Colonic mucosa (tissue), 4 donors: ENCODE measurements around the gene MYOCD. TPM values are rescaled to one million over a fixed set of nuclear protein-coding genes. Genes with fewer than 3 reads are reported as not detected.

Experiments
- DNase-seq: peaks from one replicate; pipeline ENCODE4 v3.0.0-alpha.2; 2020
- H3K27ac ChIP-seq: fragments of 200-600 bp; one replicate; pipeline ENCODE4 v1.8.0; 2021
- H3K27me3 ChIP-seq: fragments of 200-600 bp; one replicate; pipeline ENCODE4 v1.8.0; 2021
- H3K36me3 ChIP-seq: fragments of 200-600 bp; one replicate; pipeline ENCODE4 v1.8.0; 2021
- H3K4me1 ChIP-seq: fragments of 200-600 bp; one replicate; pipeline ENCODE4 v1.8.0; 2021; ENCODE audit warnings: mild to moderate bottlenecking
- H3K4me3 ChIP-seq: fragments of 200-600 bp; one replicate; pipeline ENCODE4 v1.8.0; 2021
- H3K9ac ChIP-seq, 2 donors: one replicate each; pipeline ENCODE4 v1.7.0; 2013; ENCODE audit warnings: control low read depth in 2 of 2, low read depth in 2 of 2, low read length in 2 of 2
- H3K9me3 ChIP-seq: fragments of 200-600 bp; one replicate; pipeline ENCODE4 v1.8.0; 2021
- intact Hi-C: fragments of 100-400 bp; cut with DNase I; formaldehyde crosslinking; loops from one replicate; pipeline ENCODE4 v1.14.1; 2022
- total RNA-seq, 2 donors: library from RNA; stranded (reverse); fragmentation: NEBNext Ultra II Directional in 1 of 2; extraction: Animal tissue kit (Norgen Biotek cat#: 25700) in 1 of 2; gene quantifications; one replicate each; pipeline ENCODE4 v1.2.1, GENCODE V29; 2021
- TF ChIP-seq, protein P1 (sequence below): fragments of 200-600 bp; IDR thresholded peaks from one replicate; pipeline ENCODE4 v1.8.0; 2022; ENCODE audit warnings: antibody characterized with exemption, mild to moderate bottlenecking
- donor health status: healthy.
- donor health status: DM: no; HTN: no; CAD: no.
- donor health status: DM: no; HTN: no; CAD: no.

The MYOCD gene
- total RNA-seq, 2 donors from 2014 or later = 1.1 to 20.5 TPM

DNA sequence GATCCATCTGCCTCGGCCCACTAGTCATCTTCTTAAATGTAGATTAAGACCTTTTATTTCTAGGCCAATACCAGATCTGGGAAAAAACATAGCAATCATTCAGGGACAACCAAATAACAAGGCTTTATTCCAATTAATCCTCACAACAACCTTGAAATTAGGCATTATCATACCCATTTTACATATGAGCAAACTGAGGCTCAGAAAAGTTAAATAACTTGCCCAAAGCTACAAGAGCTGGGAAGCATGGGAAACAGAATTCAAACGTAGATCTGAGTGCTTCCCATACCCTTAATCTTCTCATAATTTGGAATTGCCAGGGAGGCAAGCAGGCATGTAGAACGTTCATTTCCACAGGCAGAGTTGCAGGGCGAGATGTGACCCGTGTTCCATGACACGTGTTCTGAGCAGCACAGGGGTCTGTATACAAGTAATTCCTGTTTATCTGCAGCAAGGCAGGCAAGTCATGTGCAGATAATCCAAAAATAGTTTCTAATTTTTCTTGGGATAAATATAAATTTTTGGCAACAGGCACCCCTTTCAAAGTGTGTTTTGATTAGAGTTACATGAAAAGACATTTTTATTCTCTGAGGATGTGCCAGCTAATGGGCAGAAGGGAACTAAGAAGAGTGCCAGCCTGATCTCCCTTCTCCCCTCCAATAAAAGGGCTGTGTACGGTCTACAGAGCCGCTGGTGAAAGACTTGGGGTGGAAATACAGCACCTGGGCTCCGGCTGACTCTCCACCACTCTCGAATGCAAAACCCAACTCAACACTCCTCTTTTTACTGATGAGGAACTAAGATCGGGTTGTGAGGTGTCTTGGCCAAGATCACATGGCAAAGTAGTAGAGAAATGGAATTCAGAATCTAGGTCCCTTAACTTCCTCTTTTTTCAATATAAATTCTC is 27.7 kb upstream of the MYOCD start:
- Histone ChIP-seq H3K36me3 (no peaks in the 10 kb centered on the region), H3K4me3 (no peak overlapping the region), H3K4me1 (no peaks in the 10 kb centered on the region), H3K27me3 (no peaks in the 10 kb centered on the region), H3K9ac (no peak overlapping the region), H3K27ac (no peak overlapping the region), H3K9me3 (no peaks in the 10 kb centered on the region)
- intact Hi-C loops = no loop called here
- no peak for DNase-seq
- TF ChIP-seq, protein P1, sequence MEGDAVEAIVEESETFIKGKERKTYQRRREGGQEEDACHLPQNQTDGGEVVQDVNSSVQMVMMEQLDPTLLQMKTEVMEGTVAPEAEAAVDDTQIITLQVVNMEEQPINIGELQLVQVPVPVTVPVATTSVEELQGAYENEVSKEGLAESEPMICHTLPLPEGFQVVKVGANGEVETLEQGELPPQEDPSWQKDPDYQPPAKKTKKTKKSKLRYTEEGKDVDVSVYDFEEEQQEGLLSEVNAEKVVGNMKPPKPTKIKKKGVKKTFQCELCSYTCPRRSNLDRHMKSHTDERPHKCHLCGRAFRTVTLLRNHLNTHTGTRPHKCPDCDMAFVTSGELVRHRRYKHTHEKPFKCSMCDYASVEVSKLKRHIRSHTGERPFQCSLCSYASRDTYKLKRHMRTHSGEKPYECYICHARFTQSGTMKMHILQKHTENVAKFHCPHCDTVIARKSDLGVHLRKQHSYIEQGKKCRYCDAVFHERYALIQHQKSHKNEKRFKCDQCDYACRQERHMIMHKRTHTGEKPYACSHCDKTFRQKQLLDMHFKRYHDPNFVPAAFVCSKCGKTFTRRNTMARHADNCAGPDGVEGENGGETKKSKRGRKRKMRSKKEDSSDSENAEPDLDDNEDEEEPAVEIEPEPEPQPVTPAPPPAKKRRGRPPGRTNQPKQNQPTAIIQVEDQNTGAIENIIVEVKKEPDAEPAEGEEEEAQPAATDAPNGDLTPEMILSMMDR = no peak

DNA sequence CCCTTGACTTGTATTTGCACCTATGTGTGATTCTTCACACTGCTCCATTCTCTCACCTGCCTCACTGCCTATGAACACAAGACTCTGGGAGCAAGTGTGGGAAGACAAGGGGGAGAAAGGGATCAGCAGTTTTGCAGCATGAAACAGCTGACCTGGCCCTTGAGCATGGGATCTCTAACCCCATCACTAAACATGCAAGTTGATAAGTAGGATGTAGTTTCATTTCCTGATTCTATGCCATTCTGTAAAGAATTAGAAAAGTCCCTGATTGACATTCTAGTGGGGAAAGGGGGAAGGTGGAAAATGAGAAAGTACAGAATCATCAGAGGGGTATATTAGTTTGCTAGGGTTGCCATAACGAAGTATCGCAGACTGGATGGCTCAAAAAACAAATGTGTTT is 25.3 kb upstream of the MYOCD start:
- Histone ChIP-seq H3K27me3 (no peaks in the 10 kb centered on the region), H3K36me3 (no peaks in the 10 kb centered on the region), H3K9ac (no peak overlapping the region), H3K27ac (no peak overlapping the region), H3K4me3 (no peak overlapping the region), H3K4me1 (no peaks in the 10 kb centered on the region), H3K9me3 (no peaks in the 10 kb centered on the region)
- no peak for DNase-seq
- TF ChIP-seq, protein P1 = no peak
- intact Hi-C loops = no loop called here

DNA sequence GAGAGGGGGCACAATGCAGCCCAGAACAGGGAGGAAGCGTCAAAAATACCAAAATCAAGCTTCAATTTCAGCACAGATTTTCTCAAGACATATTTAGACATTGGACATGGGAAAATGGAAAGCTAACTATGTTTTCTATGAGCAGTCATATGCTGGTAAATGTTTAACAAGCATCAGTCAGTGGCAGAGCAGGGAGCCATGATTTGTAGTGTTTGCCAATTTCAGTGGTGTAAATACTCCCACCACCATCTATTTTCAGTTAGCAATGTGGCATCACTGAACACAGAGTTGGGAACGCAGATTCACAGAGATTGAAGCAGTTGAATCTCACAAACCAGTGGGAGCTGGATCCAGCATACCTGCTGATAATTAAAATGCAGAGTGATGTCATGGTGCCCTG is 24.6 kb upstream of the MYOCD start:
- no peaks in the 10 kb centered on the region for H3K36me3 ChIP-seq
- no peaks in the 10 kb centered on the region for H3K9me3 ChIP-seq
- TF ChIP-seq, protein P1 = no peak
- intact Hi-C loops = no loop called here
- no peak overlapping the region for H3K27ac ChIP-seq
- no peak overlapping the region for H3K4me3 ChIP-seq
- H3K27me3 ChIP-seq = no peaks in the 10 kb centered on the region
- no peak overlapping the region for H3K9ac ChIP-seq
- no peak for DNase-seq
- H3K4me1 ChIP-seq = no peaks in the 10 kb centered on the region

DNA sequence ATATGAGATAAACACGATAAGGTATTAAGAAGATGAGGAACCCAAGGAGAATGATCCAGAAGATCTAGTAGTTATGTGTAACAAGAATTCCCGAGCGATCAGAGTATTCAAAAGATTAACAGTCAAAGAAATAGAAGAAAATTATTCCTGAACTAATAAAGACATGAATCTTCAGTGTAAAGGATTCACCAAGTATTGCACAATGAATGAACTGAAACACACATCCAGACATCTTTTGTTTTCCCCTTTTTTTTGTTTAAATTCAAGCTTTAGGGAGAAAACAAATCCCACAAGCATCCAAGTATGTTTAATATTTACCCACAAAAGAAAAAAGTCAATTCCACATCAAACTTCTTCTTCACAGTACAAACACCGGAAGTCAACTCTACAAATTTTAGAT is 23.7 kb upstream of the MYOCD start:
- TF ChIP-seq, protein P1 = no peak
- H3K4me1 ChIP-seq = no peaks in the 10 kb centered on the region
- H3K9me3 ChIP-seq = no peaks in the 10 kb centered on the region
- no peak for DNase-seq
- H3K27me3 ChIP-seq = no peaks in the 10 kb centered on the region
- H3K36me3 ChIP-seq = no peaks in the 10 kb centered on the region
- H3K27ac ChIP-seq = no peak overlapping the region
- H3K4me3 ChIP-seq = no peak overlapping the region
- H3K9ac ChIP-seq = no peak overlapping the region
- intact Hi-C loops = no loop called here

DNA sequence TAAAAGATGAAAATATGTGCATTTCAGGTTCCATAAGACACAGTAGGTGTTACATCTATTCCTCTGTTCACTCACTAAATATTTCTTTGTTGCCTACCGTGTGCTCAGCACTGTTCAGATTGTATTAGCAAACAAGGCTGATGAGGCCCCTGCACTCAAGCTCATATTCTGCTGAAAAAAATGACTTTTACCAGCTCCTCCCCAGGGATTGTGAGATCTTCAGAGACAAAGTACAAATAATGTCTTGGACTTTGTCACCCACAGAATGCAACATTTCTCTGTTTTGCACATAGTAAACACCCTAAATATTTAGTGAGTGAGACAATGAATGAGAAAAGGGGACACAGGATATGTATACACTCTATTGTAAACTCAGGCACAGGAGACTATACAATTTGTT is 21.9 kb upstream of the MYOCD start:
- Histone ChIP-seq H3K4me1 (no peaks in the 10 kb centered on the region), H3K4me3 (no peak overlapping the region), H3K27me3 (no peaks in the 10 kb centered on the region), H3K36me3 (no peaks in the 10 kb centered on the region), H3K9ac (no peak overlapping the region), H3K27ac (no peak overlapping the region), H3K9me3 (no peaks in the 10 kb centered on the region)
- TF ChIP-seq, protein P1 = no peak
- DNase-seq = no peak
- intact Hi-C loops = no loop called here
